HepG2 (cell line): ENCODE measurements around the gene LIME1. TPM values are rescaled to one million over a fixed set of nuclear protein-coding genes. Genes with fewer than 3 reads are reported as not detected.
A peak's percentile ranks its signal among the peaks of the same experiment; 100 is the strongest.

ENCODE experiments used
- ARHGAP35 ChIP-seq: sonication (generic); formaldehyde crosslinking; IDR thresholded peaks from 2 replicates; pipeline ENCODE4 v1.9.0; 2022; ENCODE audit warnings: mild to moderate bottlenecking, inconsistent platforms, moderate library complexity, missing genetic modification reagents, borderline replicate concordance
- DR1 ChIP-seq: sonication (generic); formaldehyde crosslinking; IDR thresholded peaks from 2 replicates; pipeline ENCODE4 v1.8.0; 2021; ENCODE audit warnings: mild to moderate bottlenecking, missing genetic modification reagents, inconsistent platforms
- KLF15 ChIP-seq: sonication (generic); formaldehyde crosslinking; IDR thresholded peaks from 2 replicates; pipeline ENCODE4 v1.8.1; 2023; ENCODE audit warnings: borderline replicate concordance, mild to moderate bottlenecking, inconsistent platforms, missing genetic modification reagents, mixed read lengths
- MATR3 ChIP-seq: sonication (generic); formaldehyde crosslinking; IDR thresholded peaks from 2 replicates; pipeline ENCODE4 v1.4.0; 2020; ENCODE audit warnings: missing genetic modification reagents
- MTF2 ChIP-seq: sonication (generic); formaldehyde crosslinking; IDR thresholded peaks from 2 replicates; pipeline ENCODE4 v1.5.0; 2020; ENCODE audit warnings: missing genetic modification reagents, borderline replicate concordance
- NCOA1 ChIP-seq: sonication (generic); formaldehyde crosslinking; IDR thresholded peaks from 2 replicates; pipeline ENCODE4 v1.9.0; 2021; ENCODE audit warnings: missing genetic modification reagents
- NFE2L1 ChIP-seq: sonication (generic); formaldehyde crosslinking; IDR thresholded peaks from 2 replicates; pipeline ENCODE4 v1.4.0; 2020; ENCODE audit warnings: missing genetic modification reagents, mild to moderate bottlenecking, borderline replicate concordance
- NFYB ChIP-seq: sonication (generic); formaldehyde crosslinking; IDR thresholded peaks from 2 replicates; pipeline ENCODE4 v1.4.0; 2020; ENCODE audit warnings: missing genetic modification reagents
- NR3C1 ChIP-seq: sonication (generic); formaldehyde crosslinking; IDR thresholded peaks from 2 replicates; pipeline ENCODE4 v1.4.0; 2020; ENCODE audit warnings: missing genetic modification reagents
- PITX1 ChIP-seq: sonication (generic); formaldehyde crosslinking; IDR thresholded peaks from 2 replicates; pipeline ENCODE4 v1.5.1; 2020; ENCODE audit warnings: mild to moderate bottlenecking, missing genetic modification reagents
- RARG ChIP-seq: sonication (generic); formaldehyde crosslinking; IDR thresholded peaks from 2 replicates; pipeline ENCODE4 v1.4.0; 2020; ENCODE audit warnings: low read depth, mild to moderate bottlenecking, missing genetic modification reagents
- SMAD9 ChIP-seq: sonication (generic); formaldehyde crosslinking; IDR thresholded peaks from 2 replicates; pipeline ENCODE4 v1.5.1; 2020; ENCODE audit warnings: mild to moderate bottlenecking, missing genetic modification reagents
- TCF7 ChIP-seq: sonication (generic); IDR thresholded peaks from 2 replicates; pipeline ENCODE4 v1.6.1; 2016; ENCODE audit warnings: antibody characterized with exemption, low read depth
- ZNF44 ChIP-seq: sonication (generic); formaldehyde crosslinking; IDR thresholded peaks from 2 replicates; pipeline ENCODE4 v1.5.1; 2020; ENCODE audit warnings: mild to moderate bottlenecking, missing genetic modification reagents
- ZNF616 ChIP-seq: sonication (generic); formaldehyde crosslinking; IDR thresholded peaks from 2 replicates; pipeline ENCODE4 v1.5.0; 2020; ENCODE audit warnings: low read depth, mild to moderate bottlenecking, missing genetic modification reagents
- polyA plus RNA-seq, 8 experiments: library from polyadenylated mRNA; depleted of rRNA in 3 of 8; stranded (reverse) in 7 of 8; unstranded in 1 of 8; fragments of >200 nt; fragmentation: Illumina TruSeq in 4 of 8; extraction: Trizol in 4 of 8; gene quantifications; 2 replicates each; pipeline versions ENCODE4 v1.2.1 to v1.2.3, GENCODE V29; 2011 to 2016; ENCODE audit warnings: low read depth in 4 of 8, missing spikeins in 1 of 8, mixed read lengths in 1 of 8; ENCODE audit not compliant: insufficient read depth in 1 of 8
- total RNA-seq, 5 experiments: library from RNA; depleted of rRNA; stranded (reverse); fragments of >200 nt; fragmentation: Illumina TruSeq; extraction: Trizol; gene quantifications; 2 replicates each; pipeline ENCODE4 v1.2.3, GENCODE V29; 2016; ENCODE audit warnings: low read depth in 1 of 5
- TF ChIP-seq, protein P1 (sequence below): sonication (generic); formaldehyde crosslinking; IDR thresholded peaks from 2 replicates; pipeline ENCODE4 v1.8.0; 2022; ENCODE audit warnings: missing genetic modification reagents, mild to moderate bottlenecking, inconsistent platforms, borderline replicate concordance
- TF ChIP-seq, protein P2 (sequence below): sonication (generic); formaldehyde crosslinking; IDR thresholded peaks from 2 replicates; pipeline ENCODE4 v1.4.0; 2020; ENCODE audit warnings: missing genetic modification reagents, borderline replicate concordance
- TF ChIP-seq, protein P3 (sequence below): sonication (generic); formaldehyde crosslinking; IDR thresholded peaks from 2 replicates; pipeline ENCODE4 v1.4.0; 2020; ENCODE audit warnings: mild to moderate bottlenecking, missing genetic modification reagents, borderline replicate concordance
- TF ChIP-seq, protein P4 (sequence below): sonication (generic); formaldehyde crosslinking; IDR thresholded peaks from 2 replicates; pipeline ENCODE4 v1.5.0; 2020; ENCODE audit warnings: missing genetic modification reagents, mild to moderate bottlenecking, borderline replicate concordance
- TF ChIP-seq, protein P5 (sequence below): sonication (generic); formaldehyde crosslinking; IDR thresholded peaks from 2 replicates; pipeline ENCODE4 v1.9.0; 2021; ENCODE audit warnings: missing genetic modification reagents, mild to moderate bottlenecking, borderline replicate concordance

LIME1 gene
- total and polyA plus RNA-seq, 2 of the 13 experiments (the other 11 are each of a cell fraction or from before 2014, with no cell fraction given), result 13.0 to 61.5 TPM

DNA sequence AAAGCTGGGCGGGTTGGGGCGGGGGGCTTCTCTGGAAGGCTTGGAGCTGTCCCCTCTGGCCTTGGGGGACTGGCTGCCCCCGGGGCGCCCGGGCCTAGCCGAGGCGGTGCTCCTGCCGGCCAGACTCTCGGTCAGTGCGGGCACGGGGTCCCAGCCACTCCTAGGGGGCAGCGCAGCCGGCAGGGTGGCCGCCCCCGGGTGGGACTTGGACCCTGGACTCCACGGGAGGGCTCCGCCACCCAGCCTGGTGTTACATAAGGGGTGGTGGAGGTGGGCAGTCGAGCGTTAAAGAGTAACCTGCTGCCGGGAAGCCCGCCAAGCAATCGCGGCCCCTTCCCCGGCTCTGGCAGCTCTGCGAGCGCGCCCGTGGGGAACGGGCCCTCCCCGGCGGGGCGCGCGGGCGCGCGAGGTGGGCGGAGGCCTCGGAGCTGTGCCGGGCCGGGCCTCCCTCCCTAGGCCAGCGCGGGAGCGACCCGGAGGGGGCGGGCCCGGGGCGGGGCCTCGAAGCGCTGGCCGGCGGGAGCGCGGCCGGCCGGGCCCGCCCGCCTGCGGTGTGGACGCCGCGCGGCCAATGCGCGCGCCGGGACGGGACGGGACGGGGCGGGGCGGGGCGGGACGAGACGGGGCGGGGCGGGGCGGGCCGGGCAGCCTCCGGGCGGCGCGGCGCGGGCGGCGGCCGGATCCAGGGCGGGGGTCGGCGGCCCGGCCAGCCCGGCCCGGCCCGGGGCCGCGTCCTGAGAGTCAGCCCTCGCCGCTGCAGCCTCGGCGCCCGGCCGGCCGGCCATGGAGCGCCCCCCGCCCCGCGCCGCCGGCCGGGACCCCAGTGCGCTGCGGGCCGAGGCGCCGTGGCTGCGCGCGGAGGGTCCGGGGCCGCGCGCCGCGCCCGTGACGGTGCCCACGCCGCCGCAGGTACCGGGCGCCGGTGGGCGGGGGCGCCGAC, 2.9 kb downstream of the LIME1 start, which contains the start of gene SLC2A4RG (continued):
- TF ChIP-seq, protein P1, sequence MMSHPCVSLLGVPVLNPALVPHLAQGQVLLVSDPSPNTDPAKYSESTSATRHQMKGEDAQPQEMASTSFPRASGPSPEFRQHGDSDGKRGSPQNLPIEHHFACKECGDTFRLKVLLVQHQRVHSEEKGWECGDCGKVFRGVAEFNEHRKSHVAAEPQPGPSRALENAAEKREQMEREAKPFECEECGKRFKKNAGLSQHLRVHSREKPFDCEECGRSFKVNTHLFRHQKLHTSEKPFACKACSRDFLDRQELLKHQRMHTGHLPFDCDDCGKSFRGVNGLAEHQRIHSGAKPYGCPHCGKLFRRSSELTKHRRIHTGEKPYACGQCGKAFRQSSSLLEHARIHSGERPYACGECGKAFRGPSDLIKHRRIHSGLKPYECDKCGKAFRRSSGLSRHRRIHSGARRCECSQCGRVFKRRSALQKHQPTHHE, result peak; percentile 38; the same call in 1 of the 2 replicates
- TF ChIP-seq NCOA1 (0 out of 2 replicates have a peak, but pooled peaks have one; percentile 43), PITX1 (peak; percentile 83), NR3C1 (no peak), RARG (CRISPR knock-in tag) (no peak), MTF2 (CRISPR knock-in tag) (no peak), KLF15 (CRISPR knock-in tag) (no peak; the same call in 1 of the 2 replicates), SMAD9 (CRISPR knock-in tag) (no peak; the same call in 1 of the 2 replicates), DR1 (no peak; the same call in 1 of the 2 replicates), ARHGAP35 (CRISPR knock-in tag) (no peak), NFYB (CRISPR knock-in tag) (peak; percentile 42), ZNF44 (CRISPR knock-in tag) (no peak; the same call in 1 of the 2 replicates), TCF7 (no peak), MATR3 (no peak), ZNF616 (CRISPR knock-in tag) (peak; percentile 91; the same call in 1 of the 2 replicates), NFE2L1 (CRISPR knock-in tag) (no peak)
- TF ChIP-seq, protein P2, sequence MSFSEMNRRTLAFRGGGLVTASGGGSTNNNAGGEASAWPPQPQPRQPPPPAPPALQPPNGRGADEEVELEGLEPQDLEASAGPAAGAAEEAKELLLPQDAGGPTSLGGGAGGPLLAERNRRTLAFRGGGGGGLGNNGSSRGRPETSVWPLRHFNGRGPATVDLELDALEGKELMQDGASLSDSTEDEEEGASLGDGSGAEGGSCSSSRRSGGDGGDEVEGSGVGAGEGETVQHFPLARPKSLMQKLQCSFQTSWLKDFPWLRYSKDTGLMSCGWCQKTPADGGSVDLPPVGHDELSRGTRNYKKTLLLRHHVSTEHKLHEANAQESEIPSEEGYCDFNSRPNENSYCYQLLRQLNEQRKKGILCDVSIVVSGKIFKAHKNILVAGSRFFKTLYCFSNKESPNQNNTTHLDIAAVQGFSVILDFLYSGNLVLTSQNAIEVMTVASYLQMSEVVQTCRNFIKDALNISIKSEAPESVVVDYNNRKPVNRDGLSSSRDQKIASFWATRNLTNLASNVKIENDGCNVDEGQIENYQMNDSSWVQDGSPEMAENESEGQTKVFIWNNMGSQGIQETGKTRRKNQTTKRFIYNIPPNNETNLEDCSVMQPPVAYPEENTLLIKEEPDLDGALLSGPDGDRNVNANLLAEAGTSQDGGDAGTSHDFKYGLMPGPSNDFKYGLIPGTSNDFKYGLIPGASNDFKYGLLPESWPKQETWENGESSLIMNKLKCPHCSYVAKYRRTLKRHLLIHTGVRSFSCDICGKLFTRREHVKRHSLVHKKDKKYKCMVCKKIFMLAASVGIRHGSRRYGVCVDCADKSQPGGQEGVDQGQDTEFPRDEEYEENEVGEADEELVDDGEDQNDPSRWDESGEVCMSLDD (CRISPR knock-in tag), result peak; percentile 36; the same call in 1 of the 2 replicates
- TF ChIP-seq, protein P3, sequence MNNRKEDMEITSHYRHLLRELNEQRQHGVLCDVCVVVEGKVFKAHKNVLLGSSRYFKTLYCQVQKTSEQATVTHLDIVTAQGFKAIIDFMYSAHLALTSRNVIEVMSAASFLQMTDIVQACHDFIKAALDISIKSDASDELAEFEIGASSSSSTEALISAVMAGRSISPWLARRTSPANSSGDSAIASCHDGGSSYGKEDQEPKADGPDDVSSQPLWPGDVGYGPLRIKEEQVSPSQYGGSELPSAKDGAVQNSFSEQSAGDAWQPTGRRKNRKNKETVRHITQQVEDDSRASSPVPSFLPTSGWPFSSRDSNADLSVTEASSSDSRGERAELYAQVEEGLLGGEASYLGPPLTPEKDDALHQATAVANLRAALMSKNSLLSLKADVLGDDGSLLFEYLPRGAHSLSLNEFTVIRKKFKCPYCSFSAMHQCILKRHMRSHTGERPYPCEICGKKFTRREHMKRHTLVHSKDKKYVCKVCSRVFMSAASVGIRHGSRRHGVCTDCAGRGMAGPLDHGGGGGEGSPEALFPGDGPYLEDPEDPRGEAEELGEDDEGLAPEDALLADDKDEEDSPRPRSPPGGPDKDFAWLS (CRISPR knock-in tag), result no peak
- TF ChIP-seq, protein P4, sequence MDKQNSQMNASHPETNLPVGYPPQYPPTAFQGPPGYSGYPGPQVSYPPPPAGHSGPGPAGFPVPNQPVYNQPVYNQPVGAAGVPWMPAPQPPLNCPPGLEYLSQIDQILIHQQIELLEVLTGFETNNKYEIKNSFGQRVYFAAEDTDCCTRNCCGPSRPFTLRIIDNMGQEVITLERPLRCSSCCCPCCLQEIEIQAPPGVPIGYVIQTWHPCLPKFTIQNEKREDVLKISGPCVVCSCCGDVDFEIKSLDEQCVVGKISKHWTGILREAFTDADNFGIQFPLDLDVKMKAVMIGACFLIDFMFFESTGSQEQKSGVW, result no peak
- TF ChIP-seq, protein P5, sequence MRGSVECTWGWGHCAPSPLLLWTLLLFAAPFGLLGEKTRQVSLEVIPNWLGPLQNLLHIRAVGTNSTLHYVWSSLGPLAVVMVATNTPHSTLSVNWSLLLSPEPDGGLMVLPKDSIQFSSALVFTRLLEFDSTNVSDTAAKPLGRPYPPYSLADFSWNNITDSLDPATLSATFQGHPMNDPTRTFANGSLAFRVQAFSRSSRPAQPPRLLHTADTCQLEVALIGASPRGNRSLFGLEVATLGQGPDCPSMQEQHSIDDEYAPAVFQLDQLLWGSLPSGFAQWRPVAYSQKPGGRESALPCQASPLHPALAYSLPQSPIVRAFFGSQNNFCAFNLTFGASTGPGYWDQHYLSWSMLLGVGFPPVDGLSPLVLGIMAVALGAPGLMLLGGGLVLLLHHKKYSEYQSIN, result no peak
